Panc1 (cell line): ENCODE results near the gene PIAS3.

ENCODE experiments used
- REST ChIP-seq, 2 experiments: IDR thresholded peaks; 2 replicates each; pipeline ENCODE4 v1.6.1; 2011 to 2012; ENCODE audit warnings: low read depth in 2 of 2, control low read depth in 1 of 2, low read length in 1 of 2, mild to moderate bottlenecking in 1 of 2, moderate library complexity in 1 of 2; ENCODE audit not compliant: insufficient read depth in 1 of 2
- TF ChIP-seq, protein P1 (sequence below): fragments of 450-650 bp; IDR thresholded peaks from 2 replicates; pipeline ENCODE4 v1.5.1; 2017; ENCODE audit warnings: mild to moderate bottlenecking

GRCh38 chr1:145889722-145890121 lies 30.8 kb upstream of the PIAS3 start:
- no peak for TF ChIP-seq REST (IDR thresholded peaks at IDR 0.05; ENCODE audit: insufficient read depth in 1 of 2, low read depth in 2 of 2, low read length in 1 of 2)
- TF ChIP-seq, protein P1, sequence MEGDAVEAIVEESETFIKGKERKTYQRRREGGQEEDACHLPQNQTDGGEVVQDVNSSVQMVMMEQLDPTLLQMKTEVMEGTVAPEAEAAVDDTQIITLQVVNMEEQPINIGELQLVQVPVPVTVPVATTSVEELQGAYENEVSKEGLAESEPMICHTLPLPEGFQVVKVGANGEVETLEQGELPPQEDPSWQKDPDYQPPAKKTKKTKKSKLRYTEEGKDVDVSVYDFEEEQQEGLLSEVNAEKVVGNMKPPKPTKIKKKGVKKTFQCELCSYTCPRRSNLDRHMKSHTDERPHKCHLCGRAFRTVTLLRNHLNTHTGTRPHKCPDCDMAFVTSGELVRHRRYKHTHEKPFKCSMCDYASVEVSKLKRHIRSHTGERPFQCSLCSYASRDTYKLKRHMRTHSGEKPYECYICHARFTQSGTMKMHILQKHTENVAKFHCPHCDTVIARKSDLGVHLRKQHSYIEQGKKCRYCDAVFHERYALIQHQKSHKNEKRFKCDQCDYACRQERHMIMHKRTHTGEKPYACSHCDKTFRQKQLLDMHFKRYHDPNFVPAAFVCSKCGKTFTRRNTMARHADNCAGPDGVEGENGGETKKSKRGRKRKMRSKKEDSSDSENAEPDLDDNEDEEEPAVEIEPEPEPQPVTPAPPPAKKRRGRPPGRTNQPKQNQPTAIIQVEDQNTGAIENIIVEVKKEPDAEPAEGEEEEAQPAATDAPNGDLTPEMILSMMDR = no peak
